HFFc6 (cell line): ENCODE measurements around the gene HEMK1. TPM values are rescaled to one million over a fixed set of nuclear protein-coding genes. Genes with fewer than 3 reads are reported as not detected.
A peak's percentile ranks its signal among the peaks of the same experiment; 100 is the strongest.

Experiments used
- DNase-seq: peaks from one replicate; pipeline ENCODE4 v3.0.0-alpha.2; 2018
- H3K27ac Mint-ChIP-seq: 2 replicates; pipeline ENCODE4 v1.8.0; 2020; ENCODE audit warnings: mild to moderate bottlenecking, mixed read lengths
- H3K27me3 Mint-ChIP-seq: 2 replicates; pipeline ENCODE4 v1.8.0; 2021; ENCODE audit warnings: mild to moderate bottlenecking, moderate library complexity, mixed read lengths; ENCODE audit not compliant: insufficient read depth
- H3K36me3 Mint-ChIP-seq: 2 replicates; pipeline ENCODE4 v1.8.0; 2021; ENCODE audit warnings: low read depth, mixed read lengths
- H3K4me1 Mint-ChIP-seq: 2 replicates; pipeline ENCODE4 v1.8.0; 2020; ENCODE audit warnings: low read depth, mixed read lengths
- H3K4me3 Mint-ChIP-seq: 2 replicates; pipeline ENCODE4 v1.8.0; 2020; ENCODE audit warnings: mild to moderate bottlenecking, moderate library complexity, mixed read lengths
- H3K9me3 Mint-ChIP-seq: 2 replicates; pipeline ENCODE4 v1.8.0; 2020; ENCODE audit warnings: mild to moderate bottlenecking, mixed read lengths
- CTCF ChIP-seq: fragments of 200-600 bp; sonication (generic); IDR thresholded peaks from 2 replicates; pipeline ENCODE4 v1.5.0; 2021; ENCODE audit warnings: antibody characterized with exemption, mild to moderate bottlenecking
- total RNA-seq, 6 experiments: library from RNA; stranded (reverse); fragmentation: NEBNext Ultra II Directional; extraction: Animal tissue kit (Norgen Biotek cat#: 25700); gene quantifications; 2 replicates in 1 of 6; 3 replicates in 5 of 6; pipeline ENCODE4 v1.2.3, GENCODE V29; 2021

The HEMK1 gene
- total RNA-seq, 6 experiments from 2014 or later, result 17.9 to 20.7 (median 19.2) TPM

GRCh38 chr3:50624634-50625033 is 55.3 kb downstream of the HEMK1 start:
- H3K27ac Mint-ChIP-seq, result peak overlapping the region; percentile 73
- peaks cover 66% of the 10 kb centered on the region for H3K4me1 Mint-ChIP-seq
- no peak for TF ChIP-seq CTCF
- peak overlapping the region; percentile 27; the same call in 1 of the 2 replicates for H3K4me3 Mint-ChIP-seq
- H3K9me3 Mint-ChIP-seq, result no peaks in the 10 kb centered on the region
- no peaks in the 10 kb centered on the region; the same call in 1 of the 2 replicates for H3K27me3 Mint-ChIP-seq
- peaks cover 22% of the 10 kb centered on the region for H3K36me3 Mint-ChIP-seq
- DNase-seq, result no peak

- H3K9me3 Mint-ChIP-seq, result no peaks in the 10 kb centered on the region
- no peaks in the 10 kb centered on the region; the same call in 1 of the 2 replicates for H3K27me3 Mint-ChIP-seq
- peak overlapping the region; percentile 73 for H3K27ac Mint-ChIP-seq
- H3K4me3 Mint-ChIP-seq, result no peak overlapping the region
- no peak for DNase-seq
- peaks cover 17% of the 10 kb centered on the region for H3K36me3 Mint-ChIP-seq
- no peak for TF ChIP-seq CTCF
- peaks cover 66% of the 10 kb centered on the region for H3K4me1 Mint-ChIP-seq
These were observed 56.2 kb downstream of the HEMK1 start for GRCh38 chr3:50625231-50626182.

- H3K27ac Mint-ChIP-seq, result peak overlapping the region; percentile 98
- H3K4me1 Mint-ChIP-seq, result peaks cover 68% of the 10 kb centered on the region
- peaks cover 13% of the 10 kb centered on the region for H3K36me3 Mint-ChIP-seq
- no peak for DNase-seq
- no peaks in the 10 kb centered on the region; the same call in 1 of the 2 replicates for H3K27me3 Mint-ChIP-seq
- TF ChIP-seq CTCF, result no peak
- H3K9me3 Mint-ChIP-seq, result no peaks in the 10 kb centered on the region
- no peak overlapping the region for H3K4me3 Mint-ChIP-seq
These were observed 57.1 kb downstream of the HEMK1 start for GRCh38 chr3:50626401-50626800.

GRCh38 chr3:50627407-50628051 is 58.2 kb downstream of the HEMK1 start:
- peak; percentile 73 for TF ChIP-seq CTCF
- peaks cover 13% of the 10 kb centered on the region for H3K36me3 Mint-ChIP-seq
- no peaks in the 10 kb centered on the region; the same call in 1 of the 2 replicates for H3K27me3 Mint-ChIP-seq
- H3K27ac Mint-ChIP-seq, result peak overlapping the region; percentile 98
- no peaks in the 10 kb centered on the region for H3K9me3 Mint-ChIP-seq
- H3K4me3 Mint-ChIP-seq, result peak overlapping the region; percentile 72
- DNase-seq, result peak; percentile 95
- H3K4me1 Mint-ChIP-seq, result peaks cover 80% of the 10 kb centered on the region

GRCh38 chr3:50628601-50629000 is 59.3 kb downstream of the HEMK1 start:
- no peak for TF ChIP-seq CTCF
- H3K36me3 Mint-ChIP-seq, result peaks cover 13% of the 10 kb centered on the region
- H3K27me3 Mint-ChIP-seq, result no peaks in the 10 kb centered on the region; the same call in 1 of the 2 replicates
- H3K4me1 Mint-ChIP-seq, result peaks cover 89% of the 10 kb centered on the region
- H3K9me3 Mint-ChIP-seq, result no peaks in the 10 kb centered on the region
- DNase-seq, result no peak
- H3K27ac Mint-ChIP-seq, result peak overlapping the region; percentile 98
- H3K4me3 Mint-ChIP-seq, result no peak overlapping the region
